Caco-2 (cell line): ENCODE results near the gene KRTAP4-16. TPM values are rescaled to one million over a fixed set of nuclear protein-coding genes. Genes with fewer than 3 reads are reported as not detected.

Source experiments
- BruUV-seq: library from RNA; stranded (reverse); fragments of 400-500 nt; replicated peaks from 2 replicates; lab custom pipeline; 2021; lab: Mats Ljungman, UMichigan
- CTCF ChIA-PET: fragments of 300-600 bp; sonication (Branson Sonifier 250); formaldehyde crosslinking; loops from one replicate; lab custom pipeline; 2022; ENCODE audit warnings: antibody characterized with exemption; lab: Charles Lee
- POLR2A ChIA-PET: fragments of 300-600 bp; sonication (Branson Sonifier 250); formaldehyde crosslinking; loops from one replicate; lab custom pipeline; 2022; ENCODE audit warnings: antibody characterized with exemption; lab: Charles Lee
- DNase-seq, 2 experiments: peaks; one replicate each; pipeline versions ENCODE4 v3.0.0 to v3.0.0-alpha.2; 2020 to 2022
- H3K27me3 ChIP-seq: replicated peaks from 2 replicates; pipeline ENCODE4 v1.6.0; 2011; ENCODE audit warnings: low read length; ENCODE audit not compliant: control insufficient read depth, insufficient read depth
- H3K36me3 ChIP-seq: 2 replicates; pipeline ENCODE4 v1.5.1; 2011; ENCODE audit warnings: low read length; ENCODE audit not compliant: control insufficient read depth, insufficient read depth
- H3K4me1 ChIP-seq: fragments of 250-450 bp; sonication (Bioruptor Pico); 2 replicates; pipeline ENCODE4 v1.5.1; 2020; ENCODE audit warnings: mild to moderate bottlenecking
- H3K4me3 ChIP-seq: 2 replicates; pipeline ENCODE4 v1.5.1; 2011; ENCODE audit warnings: low read depth, mild to moderate bottlenecking, control low read depth, low read length
- H3K9me3 ChIP-seq: fragments of 250-450 bp; sonication (Bioruptor Pico); 2 replicates; pipeline ENCODE4 v1.5.1; 2020; ENCODE audit warnings: mild to moderate bottlenecking, moderate library complexity
- H3K27ac Mint-ChIP-seq: one replicate; pipeline ENCODE4 v1.8.0; 2022; ENCODE audit warnings: mixed read lengths; ENCODE audit not compliant: unreplicated experiment
- H3K27me3 Mint-ChIP-seq: one replicate; pipeline ENCODE4 v1.8.0; 2022; ENCODE audit warnings: mixed read lengths; ENCODE audit not compliant: insufficient read depth, unreplicated experiment
- H3K36me3 Mint-ChIP-seq: one replicate; pipeline ENCODE4 v1.8.0; 2022; ENCODE audit warnings: mild to moderate bottlenecking, mixed read lengths; ENCODE audit not compliant: insufficient read depth, unreplicated experiment
- H3K4me1 Mint-ChIP-seq: one replicate; pipeline ENCODE4 v1.8.0; 2022; ENCODE audit warnings: low read depth, mixed read lengths; ENCODE audit not compliant: unreplicated experiment
- H3K4me3 Mint-ChIP-seq: one replicate; pipeline ENCODE4 v1.8.0; 2022; ENCODE audit warnings: mild to moderate bottlenecking, moderate library complexity, mixed read lengths; ENCODE audit not compliant: unreplicated experiment
- H3K9me3 Mint-ChIP-seq: one replicate; pipeline ENCODE4 v1.8.0; 2022; ENCODE audit warnings: mixed read lengths; ENCODE audit not compliant: unreplicated experiment
- intact Hi-C: fragments of 100-400 bp; cut with micrococcal nuclease; formaldehyde crosslinking; loops from one replicate; pipeline ENCODE4 v1.10.0; 2022; ENCODE audit not compliant: unreplicated experiment
- total RNA-seq: library from RNA; stranded (reverse); gene quantifications from 2 replicates; pipeline ENCODE4 v1.2.3, GENCODE V29; 2022
- TF ChIP-seq, protein P1 (sequence below), 2 experiments: fragments of 200-600 bp in 1 of 2; IDR thresholded peaks; 1 replicate in 1 of 2; 2 replicates in 1 of 2; pipeline versions ENCODE4 v1.5.1 to v1.8.0; 2011 to 2022; ENCODE audit warnings: antibody characterized with exemption in 1 of 2, control low read depth in 1 of 2, inconsistent platforms in 1 of 2, low read depth in 1 of 2, low read length in 1 of 2, mild to moderate bottlenecking in 1 of 2, moderate library complexity in 1 of 2; ENCODE audit not compliant: insufficient read depth in 1 of 2, severe bottlenecking in 1 of 2, unreplicated experiment in 1 of 2

The KRTAP4-16 gene
- total RNA-seq, 1 experiment from 2014 or later = not detected

DNA sequence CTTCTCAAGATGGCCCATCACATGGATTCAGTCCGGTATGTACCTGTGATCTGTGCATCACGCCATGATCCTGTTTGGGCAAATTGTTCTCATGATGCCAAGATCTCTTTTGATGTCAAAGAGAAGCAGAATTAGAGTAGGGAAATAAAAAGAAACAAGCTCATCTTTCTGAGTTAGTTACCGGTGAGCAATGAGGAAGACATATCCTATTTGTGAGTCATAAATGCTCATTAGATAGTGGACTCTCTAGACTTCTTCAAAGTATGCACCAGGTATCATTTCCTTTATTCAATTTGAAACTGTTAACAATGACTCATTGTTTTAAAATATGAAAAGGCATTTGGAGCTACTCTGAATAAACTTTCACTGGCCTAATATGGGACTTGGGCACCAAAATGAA, 30.0 kb upstream of the KRTAP4-16 start:
- intact Hi-C loops = no loop called here

DNA sequence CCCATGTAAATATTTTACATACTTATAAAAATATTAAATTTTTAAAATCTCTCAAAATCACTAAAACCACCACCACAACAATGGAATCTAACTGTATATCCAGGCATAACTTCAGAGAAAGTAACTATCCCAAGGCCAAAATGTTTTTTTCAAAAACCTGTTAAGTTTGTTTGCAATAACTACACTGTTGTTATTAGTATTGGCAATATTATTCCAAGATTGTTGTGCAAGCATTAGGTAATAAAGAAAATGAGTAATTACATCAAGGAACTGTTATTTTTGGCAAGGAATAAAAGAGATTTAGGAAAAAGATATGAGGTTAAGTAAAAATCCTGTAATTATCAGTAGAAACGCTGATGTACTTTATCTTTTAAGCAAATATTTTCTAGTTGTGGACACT, 25.4 kb upstream of the KRTAP4-16 start:
- TF ChIP-seq, protein P1, sequence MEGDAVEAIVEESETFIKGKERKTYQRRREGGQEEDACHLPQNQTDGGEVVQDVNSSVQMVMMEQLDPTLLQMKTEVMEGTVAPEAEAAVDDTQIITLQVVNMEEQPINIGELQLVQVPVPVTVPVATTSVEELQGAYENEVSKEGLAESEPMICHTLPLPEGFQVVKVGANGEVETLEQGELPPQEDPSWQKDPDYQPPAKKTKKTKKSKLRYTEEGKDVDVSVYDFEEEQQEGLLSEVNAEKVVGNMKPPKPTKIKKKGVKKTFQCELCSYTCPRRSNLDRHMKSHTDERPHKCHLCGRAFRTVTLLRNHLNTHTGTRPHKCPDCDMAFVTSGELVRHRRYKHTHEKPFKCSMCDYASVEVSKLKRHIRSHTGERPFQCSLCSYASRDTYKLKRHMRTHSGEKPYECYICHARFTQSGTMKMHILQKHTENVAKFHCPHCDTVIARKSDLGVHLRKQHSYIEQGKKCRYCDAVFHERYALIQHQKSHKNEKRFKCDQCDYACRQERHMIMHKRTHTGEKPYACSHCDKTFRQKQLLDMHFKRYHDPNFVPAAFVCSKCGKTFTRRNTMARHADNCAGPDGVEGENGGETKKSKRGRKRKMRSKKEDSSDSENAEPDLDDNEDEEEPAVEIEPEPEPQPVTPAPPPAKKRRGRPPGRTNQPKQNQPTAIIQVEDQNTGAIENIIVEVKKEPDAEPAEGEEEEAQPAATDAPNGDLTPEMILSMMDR (IDR thresholded peaks at IDR 0.05; ENCODE audit: insufficient read depth in 1 of 2, low read depth in 1 of 2, low read length in 1 of 2, severe bottlenecking in 1 of 2, unreplicated experiment in 1 of 2) = no peak

More for the DNA sequence above, 30.0 kb upstream of the KRTAP4-16 start:
- Mint-ChIP-seq H3K9me3 (peaks cover 24% of the 10 kb centered on the region), H3K27ac (no peak overlapping the region), H3K27me3 (no peaks in the 10 kb centered on the region), H3K4me3 (no peak overlapping the region), H3K4me1 (no peaks in the 10 kb centered on the region), H3K36me3 (no peaks in the 10 kb centered on the region)
- Histone ChIP-seq H3K36me3 (no peaks in the 10 kb centered on the region), H3K27me3 (no peaks in the 10 kb centered on the region), H3K4me1 (no peaks in the 10 kb centered on the region), H3K9me3 (no peaks in the 10 kb centered on the region), H3K4me3 (no peak overlapping the region)
- CTCF ChIA-PET = no interaction called here
- BruUV-seq = no TSS peak
- POLR2A ChIA-PET = no interaction called here
- no peak for DNase-seq
- TF ChIP-seq, protein P1 (IDR thresholded peaks at IDR 0.05; ENCODE audit: insufficient read depth in 1 of 2, low read depth in 1 of 2, low read length in 1 of 2, severe bottlenecking in 1 of 2, unreplicated experiment in 1 of 2) = no peak

DNA sequence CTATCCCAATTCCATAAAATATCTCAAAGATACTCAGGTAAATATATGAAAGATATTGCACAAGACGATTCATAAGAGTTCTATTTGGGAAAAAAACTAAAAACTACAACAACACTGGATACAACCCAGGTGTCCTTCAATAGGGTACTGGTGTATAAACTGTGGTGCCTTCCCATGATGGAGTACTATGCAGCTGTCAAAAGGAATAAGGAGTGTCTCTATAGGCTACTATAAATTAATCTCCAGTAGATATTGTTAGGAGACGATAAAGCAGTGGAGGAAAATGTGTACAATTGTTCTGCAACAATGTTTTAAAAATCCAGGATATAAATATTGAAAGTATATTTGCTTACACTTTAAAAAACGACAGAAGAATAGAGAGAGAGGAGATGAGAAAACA, 24.4 kb upstream of the KRTAP4-16 start:
- H3K9me3 Mint-ChIP-seq = peaks cover 12% of the 10 kb centered on the region
- BruUV-seq = no TSS peak
- no peaks in the 10 kb centered on the region for H3K4me1 ChIP-seq
- H3K36me3 Mint-ChIP-seq = no peaks in the 10 kb centered on the region
- ChIA-PET POLR2A (no interaction called here), CTCF (no interaction called here)
- no peaks in the 10 kb centered on the region for H3K9me3 ChIP-seq
- H3K27ac Mint-ChIP-seq = no peak overlapping the region
- H3K4me3 ChIP-seq = no peak overlapping the region
- H3K36me3 ChIP-seq = no peaks in the 10 kb centered on the region
- no peak overlapping the region for H3K4me3 Mint-ChIP-seq
- DNase-seq = no peak
- no peaks in the 10 kb centered on the region for H3K27me3 Mint-ChIP-seq
- intact Hi-C loops = no loop called here
- no peaks in the 10 kb centered on the region for H3K4me1 Mint-ChIP-seq
- TF ChIP-seq, protein P1 (IDR thresholded peaks at IDR 0.05; ENCODE audit: insufficient read depth in 1 of 2, low read depth in 1 of 2, low read length in 1 of 2, severe bottlenecking in 1 of 2, unreplicated experiment in 1 of 2) = no peak
- no peaks in the 10 kb centered on the region for H3K27me3 ChIP-seq

More for the DNA sequence above, 25.4 kb upstream of the KRTAP4-16 start:
- intact Hi-C loops = no loop called here
- Histone ChIP-seq H3K36me3 (no peaks in the 10 kb centered on the region), H3K4me3 (no peak overlapping the region), H3K4me1 (no peaks in the 10 kb centered on the region), H3K27me3 (no peaks in the 10 kb centered on the region), H3K9me3 (no peaks in the 10 kb centered on the region)
- DNase-seq = no peak
- no TSS peak for BruUV-seq
- no peak overlapping the region for H3K27ac Mint-ChIP-seq
- H3K9me3 Mint-ChIP-seq = peaks cover 12% of the 10 kb centered on the region
- no peaks in the 10 kb centered on the region for H3K36me3 Mint-ChIP-seq
- no peaks in the 10 kb centered on the region for H3K27me3 Mint-ChIP-seq
- ChIA-PET CTCF (no interaction called here), POLR2A (no interaction called here)
- H3K4me3 Mint-ChIP-seq = no peak overlapping the region
- H3K4me1 Mint-ChIP-seq = no peaks in the 10 kb centered on the region
